H1 (cell line): ENCODE data around the gene PLA2R1. TPM values are rescaled to one million over a fixed set of nuclear protein-coding genes. Genes with fewer than 3 reads are reported as not detected.

Experiments used
- CTCF ChIA-PET: fragments of 300-600 bp; sonication (Branson Sonifier 250); formaldehyde crosslinking; loops from one replicate; lab custom pipeline; 2021; ENCODE audit not compliant: partially characterized antibody; lab: Charles Lee
- POLR2A ChIA-PET: fragments of 300-600 bp; sonication (Branson Sonifier 250); formaldehyde crosslinking; loops from one replicate; lab custom pipeline; 2021; ENCODE audit warnings: inconsistent platforms; ENCODE audit not compliant: partially characterized antibody; lab: Charles Lee
- DNase-seq, 2 experiments: peaks; one replicate each; pipeline versions ENCODE4 v3.0.0 to v3.0.0-alpha.2; 2010 to 2022; ENCODE audit warnings: low spot score in 2 of 2, low read depth in 1 of 2, mixed read lengths in 1 of 2
- FAIRE-seq: peaks from 2 replicates; lab custom pipeline; 2011; peaks lifted over from hg19 to GRCh38; lab: Jason Lieb, UNC
- H2AFZ ChIP-seq: 2 replicates; pipeline ENCODE4 v1.8.1; 2012; ENCODE audit warnings: low read length, inconsistent platforms
- H2AK5ac ChIP-seq: 2 replicates; pipeline ENCODE4 v1.6.1; 2013; ENCODE audit warnings: low read depth, low read length
- H2BK120ac ChIP-seq: replicated peaks from 2 replicates; pipeline ENCODE3; 2013; ENCODE audit warnings: low read depth, low read length, inconsistent platforms
- H2BK12ac ChIP-seq: 2 replicates; pipeline ENCODE4 v1.6.1; 2013; ENCODE audit warnings: low read depth, low read length
- H2BK15ac ChIP-seq: 2 replicates; pipeline ENCODE4 v1.6.1; 2013; ENCODE audit warnings: low read length
- H2BK20ac ChIP-seq: 2 replicates; pipeline ENCODE4 v1.6.1; 2013; ENCODE audit warnings: low read length
- H2BK5ac ChIP-seq: 2 replicates; pipeline ENCODE4 v1.6.1; 2013; ENCODE audit warnings: low read depth, low read length
- H3K14ac ChIP-seq: 2 replicates; pipeline ENCODE4 v1.6.1; 2013; ENCODE audit warnings: inconsistent platforms; ENCODE audit not compliant: insufficient read length
- H3K18ac ChIP-seq: 2 replicates; pipeline ENCODE4 v1.6.1; 2013; ENCODE audit warnings: low read length; ENCODE audit errors: extremely low read depth
- H3K23ac ChIP-seq: 2 replicates; pipeline ENCODE4 v1.6.1; 2013; ENCODE audit warnings: inconsistent platforms; ENCODE audit not compliant: insufficient read length
- H3K23me2 ChIP-seq: 2 replicates; pipeline ENCODE4 v1.6.1; 2013; ENCODE audit warnings: low read depth, low read length
- H3K27ac ChIP-seq: 2 replicates; pipeline ENCODE4 v1.6.1; 2011; ENCODE audit warnings: low read depth, low read length, inconsistent platforms
- H3K27me3 ChIP-seq, 4 experiments: replicated peaks in 1 of 4; 1 replicate in 1 of 4; 2 replicates in 3 of 4; pipeline versions ENCODE4 v1.6.1 to v1.8.1; 2011 to 2013; ENCODE audit warnings: low read length in 3 of 4, mild to moderate bottlenecking in 3 of 4, inconsistent platforms in 2 of 4, mixed read lengths in 2 of 4, moderate library complexity in 1 of 4; ENCODE audit not compliant: control insufficient read depth in 3 of 4, insufficient read depth in 3 of 4; ENCODE audit errors: extremely low read depth in 1 of 4
- H3K36me3 ChIP-seq, 4 experiments: 2 replicates each; pipeline versions ENCODE4 v1.6.1 to v1.8.1; 2011 to 2013; ENCODE audit warnings: mild to moderate bottlenecking in 4 of 4, low read length in 3 of 4, moderate library complexity in 2 of 4, control low read depth in 1 of 4, inconsistent platforms in 1 of 4; ENCODE audit not compliant: insufficient read depth in 4 of 4, control insufficient read depth in 2 of 4
- H3K4ac ChIP-seq: replicated peaks from 2 replicates; pipeline ENCODE3; 2013; ENCODE audit warnings: low read length, low read depth, mixed read lengths, inconsistent platforms; ENCODE audit not compliant: insufficient read length
- H3K4me1 ChIP-seq, 4 experiments: replicated peaks in 1 of 4; 1 replicate in 1 of 4; 2 replicates in 3 of 4; pipeline versions ENCODE4 v1.6.1 to v1.8.1; 2011 to 2013; ENCODE audit warnings: low read length in 3 of 4, inconsistent platforms in 2 of 4, mixed read lengths in 1 of 4; ENCODE audit not compliant: insufficient read depth in 4 of 4, control insufficient read depth in 3 of 4
- H3K4me2 ChIP-seq, 2 experiments: 2 replicates each; pipeline versions ENCODE4 v1.6.1 to v1.8.1; 2011 to 2013; ENCODE audit warnings: low read depth in 2 of 2, low read length in 2 of 2, control low read depth in 1 of 2, inconsistent platforms in 1 of 2, mild to moderate bottlenecking in 1 of 2; ENCODE audit not compliant: insufficient read depth in 1 of 2
- H3K4me3 ChIP-seq, 4 experiments: fragments of 200-600, 300-600 bp in 1 of 4; sonication (generic), shearing (Covaris generic), sonication (Bioruptor Twin) in 1 of 4; 2 replicates each; pipeline versions ENCODE4 v1.5.1 to v1.8.1; 2011 to 2016; ENCODE audit warnings: low read length in 4 of 4, low read depth in 3 of 4, control low read depth in 2 of 4, inconsistent platforms in 2 of 4, mild to moderate bottlenecking in 2 of 4, mixed read lengths in 1 of 4, moderate library complexity in 1 of 4; ENCODE audit not compliant: insufficient read depth in 2 of 4; ENCODE audit errors: extremely low read depth in 1 of 4
- H3K56ac ChIP-seq: replicated peaks from 2 replicates; pipeline ENCODE3; 2013; ENCODE audit warnings: low read depth, mild to moderate bottlenecking, mixed read lengths, low read length, inconsistent platforms; ENCODE audit not compliant: insufficient read length
- H3K79me1 ChIP-seq: 2 replicates; pipeline ENCODE4 v1.6.1; 2013; ENCODE audit warnings: low read depth, low read length, control low read depth
- H3K79me2 ChIP-seq, 2 experiments: 2 replicates each; pipeline versions ENCODE4 v1.6.1 to v1.8.1; 2012 to 2013; ENCODE audit warnings: low read length in 2 of 2, mild to moderate bottlenecking in 2 of 2, inconsistent platforms in 1 of 2; ENCODE audit not compliant: insufficient read depth in 2 of 2, control insufficient read depth in 1 of 2
- H3K9ac ChIP-seq, 4 experiments: replicated peaks in 1 of 4; 1 replicate in 1 of 4; 2 replicates in 3 of 4; pipeline versions ENCODE4 v1.6.1 to v1.8.1; 2011 to 2013; ENCODE audit warnings: low read depth in 3 of 4, low read length in 3 of 4, control low read depth in 2 of 4, mild to moderate bottlenecking in 2 of 4, moderate library complexity in 2 of 4, inconsistent platforms in 1 of 4; ENCODE audit errors: extremely low read depth in 1 of 4
- H3K9me3 ChIP-seq, 2 experiments: 2 replicates each; pipeline versions ENCODE4 v1.6.1 to v1.8.1; 2012 to 2013; ENCODE audit warnings: mild to moderate bottlenecking in 2 of 2, moderate library complexity in 2 of 2, control low read depth in 1 of 2, inconsistent platforms in 1 of 2, low read depth in 1 of 2, low read length in 1 of 2, mixed read lengths in 1 of 2; ENCODE audit not compliant: insufficient read depth in 2 of 2
- H4K20me1 ChIP-seq, 2 experiments: replicated peaks in 1 of 2; 2 replicates each; pipeline versions ENCODE3 to v1.8.1; 2011 to 2013; ENCODE audit warnings: inconsistent platforms in 2 of 2, low read length in 2 of 2, mild to moderate bottlenecking in 1 of 2; ENCODE audit not compliant: insufficient read depth in 2 of 2, control insufficient read depth in 1 of 2
- H4K5ac ChIP-seq: 2 replicates; pipeline ENCODE4 v1.6.1; 2013; ENCODE audit warnings: low read length, low read depth, mixed read lengths, inconsistent platforms; ENCODE audit not compliant: insufficient read length
- H4K8ac ChIP-seq: 2 replicates; pipeline ENCODE4 v1.8.0; 2013; ENCODE audit warnings: mild to moderate bottlenecking, moderate library complexity, low read length, inconsistent platforms; ENCODE audit not compliant: insufficient read depth; ENCODE audit errors: extremely low read depth
- H4K91ac ChIP-seq: replicated peaks from 2 replicates; pipeline ENCODE3; 2013; ENCODE audit warnings: low read length, mixed read lengths, inconsistent platforms; ENCODE audit not compliant: insufficient read length
- ASH2L ChIP-seq: fragments of 200-600, 300-600 bp; sonication (generic); IDR thresholded peaks from one replicate; pipeline ENCODE4 v1.7.1; 2017; ENCODE audit warnings: low read length
- ATF3 ChIP-seq: IDR thresholded peaks from 2 replicates; pipeline ENCODE4 v1.6.1; 2011; ENCODE audit warnings: low read depth, mild to moderate bottlenecking, low read length; ENCODE audit not compliant: insufficient read depth
- CEBPB ChIP-seq: IDR thresholded peaks from 2 replicates; pipeline ENCODE4 v1.6.1; 2012; ENCODE audit warnings: low read depth, low read length
- EP300 ChIP-seq, 2 experiments: IDR thresholded peaks; 1 replicate in 1 of 2; 2 replicates in 1 of 2; pipeline ENCODE4 v1.6.1; 2011 to 2012; ENCODE audit warnings: low read depth in 2 of 2, low read length in 2 of 2, mild to moderate bottlenecking in 2 of 2, borderline replicate concordance in 1 of 2, inconsistent platforms in 1 of 2, moderate library complexity in 1 of 2
- KDM1A ChIP-seq: fragments of 200-600, 300-600 bp; sonication (generic); IDR thresholded peaks from 2 replicates; pipeline ENCODE4 v1.7.1; 2016; ENCODE audit warnings: mild to moderate bottlenecking, low read length, borderline replicate concordance
- NANOG ChIP-seq: IDR thresholded peaks from 2 replicates; pipeline ENCODE4 v1.6.1; 2011; ENCODE audit warnings: low read length, low read depth, mild to moderate bottlenecking, inconsistent platforms; ENCODE audit not compliant: insufficient read depth, poor library complexity, severe bottlenecking
- SIRT6 ChIP-seq: IDR thresholded peaks from one replicate; pipeline ENCODE4 v1.7.1; 2012; ENCODE audit warnings: low read length, inconsistent platforms
- SP4 ChIP-seq: IDR thresholded peaks from 2 replicates; pipeline ENCODE4 v1.6.1; 2012; ENCODE audit warnings: low read length, inconsistent platforms
- SRF ChIP-seq: IDR thresholded peaks from 2 replicates; pipeline ENCODE4 v1.6.1; 2011; ENCODE audit warnings: mild to moderate bottlenecking, low read depth, low read length, moderate library complexity
- TEAD4 ChIP-seq: IDR thresholded peaks from 2 replicates; pipeline ENCODE4 v1.6.1; 2012; ENCODE audit warnings: low read depth, low read length, inconsistent platforms, mixed read lengths
- WGBS, 2 experiments: shearing (Covaris generic) in 1 of 2; methylation state at CpG; one replicate each; pipeline versions ENCODE4 v1.1.6 to v1.1.7; 2013 to 2015; ENCODE audit warnings: low lambda C conversion rate in 2 of 2, mixed read lengths in 2 of 2, inconsistent platforms in 1 of 2, low coverage in 1 of 2, missing lambda C conversion rate in 1 of 2; ENCODE audit not compliant: insufficient replicate concordance in 2 of 2, insufficient coverage in 1 of 2, insufficient read length in 1 of 2; ENCODE audit errors: extremely low coverage in 1 of 2, missing lambda C conversion rate in 1 of 2; 5-methylcytosine and 5-hydroxymethylcytosine counted together
- polyA plus RNA-seq, 7 experiments: library from polyadenylated mRNA; depleted of rRNA in 3 of 7; stranded (reverse) in 5 of 7; unstranded in 2 of 7; fragments of >200 nt in 5 of 7; fragments of 200-250 nt in 2 of 7; gene quantifications; 1 replicate in 5 of 7; 2 replicates in 1 of 7; 4 replicates in 1 of 7; pipeline versions ENCODE4 v1.2.1 to v1.2.3, GENCODE V29; 2011 to 2013; ENCODE audit warnings: missing spikeins in 2 of 7, mixed read lengths in 2 of 7
- total RNA-seq: library from RNA; stranded (reverse); fragmentation: NEBNext Ultra II Directional; extraction: Animal tissue kit (Norgen Biotek cat#: 25700); gene quantifications from 2 replicates; pipeline ENCODE4 v1.2.1, GENCODE V29; 2021
- TF ChIP-seq, protein P1 (sequence below): IDR thresholded peaks from 2 replicates; pipeline ENCODE4 v1.6.1; 2012; ENCODE audit warnings: inconsistent platforms

The PLA2R1 gene
- total and polyA plus RNA-seq, 2 of the 8 experiments (the other 6 are each of a cell fraction or from before 2014, with no cell fraction given), result 0.65 to 1.5 TPM

- Histone ChIP-seq H4K91ac (no peak overlapping the region), H3K27me3 (no peaks in the 10 kb centered on the region), H2BK5ac (no peak overlapping the region), H4K8ac (no peak overlapping the region), H2AFZ (no peak overlapping the region), H2BK120ac (no peak overlapping the region), H3K9me3 (no peaks in the 10 kb centered on the region), H3K79me2 (no peaks in the 10 kb centered on the region), H3K14ac (no peak overlapping the region), H3K23ac (no peak overlapping the region), H2BK15ac (no peak overlapping the region), H2BK12ac (no peak overlapping the region), H3K27ac (no peak overlapping the region), H3K9ac (no peak overlapping the region), H4K5ac (no peak overlapping the region), H3K4me2 (no peak overlapping the region), H3K18ac (no peak overlapping the region), H3K23me2 (no peaks in the 10 kb centered on the region), H3K79me1 (no peaks in the 10 kb centered on the region), H2BK20ac (no peak overlapping the region), H4K20me1 (no peaks in the 10 kb centered on the region), H3K4me3 (no peak overlapping the region), H2AK5ac (no peak overlapping the region), H3K56ac (no peak overlapping the region), H3K36me3 (no peaks in the 10 kb centered on the region), H3K4me1 (no peaks in the 10 kb centered on the region), H3K4ac (no peak overlapping the region)
- FAIRE-seq (no peak), DNase-seq (no peak)
- POLR2A ChIA-PET, result interaction anchor here (1.4 kb wide), 1 partner anchor 10 kb away, joined by 5 read pairs; no protein-coding TSS in a partner anchor
- WGBS, 2 experiments, result 85% methylated on average over 1 of the region's 1 CpG; no CpG with 5 or more reads in 1 of the 2 experiments
- CTCF ChIA-PET, result interaction anchor here (0.6 to 1.6 kb wide), 4 partner anchors 9 to 38 kb away, joined by 3 to 6 read pairs (median 4); no protein-coding TSS in a partner anchor
- TF ChIP-seq ATF3, result no peak
- TF ChIP-seq CEBPB, result no peak
- no peak for TF ChIP-seq ASH2L
- no peak for TF ChIP-seq TEAD4
- TF ChIP-seq NANOG, result no peak
- TF ChIP-seq SIRT6, result no peak
- TF ChIP-seq, protein P1, sequence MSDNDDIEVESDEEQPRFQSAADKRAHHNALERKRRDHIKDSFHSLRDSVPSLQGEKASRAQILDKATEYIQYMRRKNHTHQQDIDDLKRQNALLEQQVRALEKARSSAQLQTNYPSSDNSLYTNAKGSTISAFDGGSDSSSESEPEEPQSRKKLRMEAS, result no peak
- no peak for TF ChIP-seq EP300 (IDR thresholded peaks at IDR 0.05; ENCODE audit: borderline replicate concordance in 1 of 2, low read depth in 2 of 2, low read length in 2 of 2)
- no peak for TF ChIP-seq KDM1A
- no peak for TF ChIP-seq SRF
- TF ChIP-seq SP4, result no peak
Observed at GRCh38 chr2:159973325-159973724, 89.1 kb downstream of the PLA2R1 start.
